Thyroid gland (tissue), 4 donors: Measurements from ENCODE around the gene FERMT3.

Source experiments
- CTCF ChIP-seq, 6 experiments: fragments of 200-600 bp in 3 of 6; fragments of 450-650 bp in 3 of 6; sonication (generic) in 3 of 6; IDR thresholded peaks; one replicate each; pipeline ENCODE4 v1.5.1; 2016 to 2019; ENCODE audit warnings: antibody characterized with exemption in 6 of 6, mild to moderate bottlenecking in 2 of 6, inconsistent platforms in 1 of 6, moderate library complexity in 1 of 6
- POLR2A ChIP-seq, 2 donors: fragments of 450-650 bp; IDR thresholded peaks; one replicate each; pipeline ENCODE4 v1.6.1; 2017; ENCODE audit warnings: antibody characterized with exemption in 2 of 2, mild to moderate bottlenecking in 2 of 2, moderate library complexity in 1 of 2

GRCh38 chr11:64256300-64256699 lies 49.8 kb downstream of the FERMT3 start:
- no peak for TF ChIP-seq POLR2A (IDR thresholded peaks at IDR 0.05)
- no peak for TF ChIP-seq CTCF (IDR thresholded peaks at IDR 0.05)
